ENCODE data around the gene APOA5. TPM values are rescaled to one million over a fixed set of nuclear protein-coding genes. Genes with fewer than 3 reads are reported as not detected.
A peak's percentile ranks its signal among the peaks of the same experiment; 100 is the strongest.

Gene APOA5
- total and polyA plus RNA-seq, 2 of the 13 experiments (the other 11 are each of a cell fraction or from before 2014, with no cell fraction given) = 44.0 to 49.1 TPM

- TF ChIP-seq ZZZ3 (CRISPR knock-in tag; IDR thresholded peaks at IDR 0.05; ENCODE audit: borderline replicate concordance) (no peak; the same call in 1 of the 2 replicates), SMC3 (IDR thresholded peaks at IDR 0.05; ENCODE audit: low read length) (no peak; the same call in 1 of the 2 replicates), ZBTB34 (CRISPR knock-in tag; IDR thresholded peaks at IDR 0.05) (no peak; the same call in 1 of the 2 replicates), ZBTB25 (CRISPR knock-in tag; IDR thresholded peaks at IDR 0.05) (no peak), TFDP2 (CRISPR knock-in tag; IDR thresholded peaks at IDR 0.05) (no peak), ZNF615 (CRISPR knock-in tag; IDR thresholded peaks at IDR 0.05; ENCODE audit: borderline replicate concordance) (no peak), HDAC1 (CRISPR knock-in tag; IDR thresholded peaks at IDR 0.05) (peak; percentile 90), ZNF724P (CRISPR knock-in tag; IDR thresholded peaks at IDR 0.05; ENCODE audit: borderline replicate concordance) (no peak), STAT5B (CRISPR knock-in tag; IDR thresholded peaks at IDR 0.05) (no peak), SIX4 (CRISPR knock-in tag; IDR thresholded peaks at IDR 0.05) (peak; percentile 71), PAF1 (CRISPR knock-in tag; IDR thresholded peaks at IDR 0.05) (no peak), ZNF577 (CRISPR knock-in tag; IDR thresholded peaks at IDR 0.05; ENCODE audit: borderline replicate concordance, low read depth) (no peak), ZNF740 (CRISPR knock-in tag; IDR thresholded peaks at IDR 0.05) (no peak), ZNF253 (CRISPR knock-in tag; IDR thresholded peaks at IDR 0.05; ENCODE audit: borderline replicate concordance) (no peak), ZNF530 (CRISPR knock-in tag; IDR thresholded peaks at IDR 0.05; ENCODE audit: low read depth) (no peak), ZNF33A (CRISPR knock-in tag; IDR thresholded peaks at IDR 0.05; ENCODE audit: borderline replicate concordance) (no peak), ZBTB4 (CRISPR knock-in tag; IDR thresholded peaks at IDR 0.05; ENCODE audit: borderline replicate concordance) (no peak), FOXA3 (CRISPR knock-in tag; IDR thresholded peaks at IDR 0.05) (peak; percentile 65), ZNF670 (CRISPR knock-in tag; IDR thresholded peaks at IDR 0.05; ENCODE audit: borderline replicate concordance) (peak; percentile 83; the same call in 1 of the 2 replicates), KDM1A (CRISPR knock-in tag; IDR thresholded peaks at IDR 0.05) (0 out of 2 replicates have a peak, but pooled peaks have one; percentile 57)
These were observed 37.2 kb upstream of the APOA5 start (continued) for GRCh38 chr11:116828632-116829524.

Measured in HepG2 (cell line).